Fibroblast of skin of left quadriceps (primary cell): ENCODE data around the gene RGS9BP.
"Not testable (repeated sequence)": the region's sequence is repeated elsewhere in the genome, so short reads cannot be mapped to it uniquely, and the experiment has no call there.

ENCODE experiments used
- DNase-seq, 2 experiments: peaks; one replicate each; pipeline ENCODE4 v3.0.0-alpha.2; 2013; ENCODE audit warnings: low read depth in 2 of 2

The RGS9BP gene, protein sequence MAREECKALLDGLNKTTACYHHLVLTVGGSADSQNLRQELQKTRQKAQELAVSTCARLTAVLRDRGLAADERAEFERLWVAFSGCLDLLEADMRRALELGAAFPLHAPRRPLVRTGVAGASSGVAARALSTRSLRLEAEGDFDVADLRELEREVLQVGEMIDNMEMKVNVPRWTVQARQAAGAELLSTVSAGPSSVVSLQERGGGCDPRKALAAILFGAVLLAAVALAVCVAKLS

DNA sequence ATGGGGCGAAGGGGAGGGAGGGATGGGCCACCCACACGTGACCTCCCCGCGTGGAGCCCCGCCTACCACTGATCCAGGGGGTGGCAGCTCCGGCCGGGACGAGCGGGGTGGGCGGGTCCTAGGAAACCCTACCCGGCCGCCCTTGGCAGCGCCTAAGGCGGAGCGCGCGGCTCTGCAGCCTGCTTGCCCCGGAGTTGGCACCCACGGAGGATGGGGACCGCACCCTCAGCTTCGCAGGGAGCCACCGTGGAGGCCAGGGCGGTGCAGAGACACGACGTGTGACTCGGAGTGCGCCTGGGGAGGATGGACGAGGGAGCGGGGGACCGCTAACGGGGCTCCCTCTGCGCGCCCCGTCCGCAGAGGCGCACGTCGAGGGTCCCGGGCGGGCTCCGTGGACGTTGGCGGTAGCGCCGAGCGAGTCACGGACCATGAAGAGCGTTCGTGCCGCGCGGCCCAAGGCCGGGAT, at the start of gene RGS9BP:
Gene RGS9BP (plus strand): TSS at position 129 of the 466 bp plus-strand sequence. CDS start 416 bp downstream, outside the sequence.
- peak in 1 of 2 experiments; percentile 34 for DNase-seq

DNA sequence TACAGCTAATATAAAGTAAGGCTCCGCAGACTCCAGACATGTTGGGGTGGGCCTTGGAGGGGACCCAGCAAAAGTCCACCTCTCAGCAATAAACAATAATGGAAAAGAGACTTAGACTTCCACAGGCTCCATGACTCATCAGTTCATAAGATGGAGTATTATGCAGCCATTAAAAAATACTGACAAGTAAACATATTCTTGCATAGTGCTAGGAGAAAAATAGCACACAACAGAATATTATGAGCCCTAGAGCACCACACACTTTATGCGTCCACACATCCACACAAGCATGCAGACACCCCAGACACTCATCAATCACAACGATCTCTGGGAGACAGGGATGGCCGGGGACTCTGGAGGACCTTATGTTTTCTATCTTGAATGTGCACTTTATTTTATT, 48.7 kb upstream of the RGS9BP start:
- no peak for DNase-seq

DNA sequence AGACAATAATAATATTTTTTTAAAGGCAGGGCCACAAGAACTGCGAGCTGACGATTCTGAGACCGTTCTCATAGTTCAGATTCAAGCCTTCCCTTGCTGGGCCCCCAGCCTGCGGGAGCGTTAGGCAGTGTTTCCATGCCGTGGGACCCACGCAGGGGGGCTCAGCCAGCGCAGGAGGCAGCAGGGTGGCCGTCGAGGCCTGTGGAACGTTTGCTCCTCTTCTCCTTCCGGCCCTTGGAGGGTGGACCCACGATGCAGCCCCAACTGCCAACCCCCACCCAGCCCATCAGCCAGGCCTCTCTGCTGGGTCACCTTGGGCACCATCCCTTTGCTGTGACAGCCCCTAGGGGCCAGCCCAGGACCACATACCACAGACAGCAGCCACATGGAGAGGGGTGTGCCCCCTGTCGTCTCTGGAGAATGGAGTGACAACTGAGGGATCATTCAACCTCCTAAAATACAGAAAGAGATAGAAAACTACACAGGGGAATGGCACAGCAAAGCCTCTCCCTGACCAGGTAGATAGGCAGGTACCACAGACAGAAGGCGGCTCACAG, 47.9 kb upstream of the RGS9BP start:
- DNase-seq = no peak

DNA sequence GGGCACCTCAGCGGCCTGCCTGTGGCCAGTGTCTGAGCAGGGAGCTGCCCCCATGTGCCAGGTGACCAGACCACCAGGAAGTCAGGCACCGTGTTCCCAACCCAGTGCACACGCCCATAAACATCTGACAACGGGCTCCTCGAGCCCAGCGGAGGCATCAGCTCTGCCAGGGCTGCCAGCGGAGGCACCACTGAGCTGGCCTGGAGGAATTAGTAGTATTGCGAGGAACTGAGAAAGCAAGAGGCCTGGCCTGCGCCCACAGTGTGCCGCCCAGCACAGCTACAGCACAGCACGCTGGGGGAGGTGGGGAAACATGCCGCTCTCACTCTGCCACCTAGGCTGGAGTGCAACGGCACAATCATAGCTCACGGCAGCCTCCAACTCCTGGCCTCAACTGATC, 45.3 kb upstream of the RGS9BP start:
- no peak for DNase-seq

DNA sequence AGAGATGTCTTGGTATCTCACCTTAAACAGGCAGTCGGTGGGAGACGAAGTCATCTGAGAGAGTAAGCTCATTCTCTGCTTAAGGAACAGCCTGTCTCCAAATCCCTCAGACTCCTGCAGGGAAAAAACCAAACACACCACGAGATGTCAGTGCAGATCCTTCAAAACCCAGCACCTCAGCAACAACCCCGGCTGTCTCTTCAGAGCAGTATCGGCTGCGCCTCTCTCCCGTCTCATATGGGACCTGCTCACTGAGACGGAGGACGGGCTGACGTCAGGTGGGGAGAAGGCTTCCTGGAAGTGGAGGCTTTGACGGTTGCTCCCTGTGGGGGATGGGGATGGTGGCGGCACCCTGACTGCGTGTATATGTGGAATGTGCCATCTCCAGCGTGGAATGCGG, 44.3 kb upstream of the RGS9BP start:
- DNase-seq = no peak

DNA sequence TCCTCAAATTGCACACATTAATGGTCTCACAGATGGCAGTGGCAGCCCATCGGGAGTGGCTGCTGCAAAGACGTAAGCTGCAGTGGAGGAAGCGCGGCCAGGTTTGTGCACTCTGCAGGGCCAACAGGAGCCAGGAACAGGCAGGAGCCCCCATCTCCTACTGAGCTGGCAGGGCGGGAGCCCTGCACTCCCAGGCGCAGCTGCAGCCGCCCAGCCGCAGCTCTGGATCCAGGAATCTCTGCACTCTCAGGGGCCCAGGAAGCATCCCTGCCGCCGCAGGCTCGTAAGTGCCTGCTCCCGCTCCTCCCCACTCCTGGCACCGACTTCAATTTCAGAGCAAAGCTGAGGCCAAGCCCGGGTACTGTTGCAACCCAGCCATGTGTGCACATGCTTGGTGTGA, 38.2 kb upstream of the RGS9BP start:
- no peak for DNase-seq

DNA sequence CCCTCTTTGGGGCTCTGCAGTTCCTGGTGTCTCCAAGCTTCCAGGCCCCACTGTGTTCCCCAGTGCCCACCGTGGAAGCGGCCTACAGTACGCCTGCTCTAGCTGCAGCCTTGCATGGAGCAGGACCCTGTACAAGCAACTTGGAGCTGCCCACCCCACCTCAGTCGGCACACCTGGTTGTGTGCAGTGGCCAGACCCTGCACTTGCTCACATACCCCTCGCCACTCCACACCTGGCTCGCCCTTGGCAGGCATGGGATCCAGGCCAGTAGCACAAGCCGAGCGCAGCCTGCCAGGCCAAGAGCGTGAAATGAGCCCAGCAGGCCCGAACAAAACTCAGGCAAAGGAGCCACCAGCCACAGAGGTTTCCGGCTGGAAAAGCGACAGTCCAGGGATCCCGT, 37.0 kb upstream of the RGS9BP start:
- no peak for DNase-seq

DNA sequence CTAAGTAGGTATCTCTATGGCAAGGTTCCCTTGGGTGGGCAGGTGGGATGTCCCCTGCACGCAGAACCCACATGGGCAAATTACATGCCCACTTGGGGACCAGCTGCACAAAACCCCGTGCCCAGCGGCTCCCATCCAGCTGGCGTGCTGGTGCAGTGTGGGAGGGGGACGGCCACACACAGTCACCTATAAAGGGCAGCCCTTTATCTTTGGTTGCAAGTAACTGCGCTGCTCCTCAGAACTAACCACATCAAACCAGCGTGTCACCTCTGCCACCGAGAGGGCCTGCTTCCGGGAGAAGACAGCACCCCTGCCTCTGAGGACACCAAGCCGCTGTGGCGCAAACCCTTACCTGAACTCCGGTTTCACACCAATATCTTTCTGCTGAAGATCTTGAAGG, 32.9 kb upstream of the RGS9BP start:
- DNase-seq = no peak

DNA sequence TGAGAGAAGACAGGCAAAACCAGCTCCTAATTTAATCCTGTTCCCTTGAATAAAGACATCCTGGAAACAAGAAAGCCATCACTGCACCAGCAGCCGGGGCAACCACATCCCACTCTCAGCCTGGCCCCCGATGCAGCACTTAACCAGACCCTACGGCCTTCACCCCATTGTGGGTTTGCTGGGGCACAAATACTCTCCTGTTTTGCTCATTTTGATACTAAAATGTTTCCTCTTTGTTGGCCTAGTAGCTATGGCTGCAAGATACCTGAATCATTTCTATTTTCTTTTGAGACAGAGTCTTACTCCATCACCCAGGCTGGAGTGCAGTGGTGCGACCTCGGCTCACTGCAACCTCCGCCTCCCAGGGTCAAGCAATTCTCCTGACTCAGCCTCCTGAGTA, 29.1 kb upstream of the RGS9BP start:
- DNase-seq = no peak

DNA sequence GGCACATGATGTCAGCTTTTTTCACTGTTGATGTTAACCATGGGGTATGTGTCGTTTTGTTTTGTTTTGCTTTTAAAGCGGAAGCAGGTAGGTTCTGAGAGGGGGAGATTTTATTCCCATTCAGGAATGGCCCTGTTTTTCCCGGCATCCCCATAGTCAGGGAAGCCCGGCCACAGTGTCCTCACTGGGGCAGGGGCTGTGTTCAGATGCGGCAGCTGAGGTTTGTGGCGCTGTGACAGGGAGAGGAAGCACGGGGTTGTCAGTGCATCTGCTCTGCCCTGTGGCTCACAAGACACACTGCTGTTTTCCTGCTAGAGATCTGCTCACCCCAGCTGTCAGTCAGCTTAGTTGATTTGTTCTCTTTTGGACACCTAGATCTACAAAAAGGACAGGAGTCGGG, 28.3 kb upstream of the RGS9BP start:
- no peak for DNase-seq

DNA sequence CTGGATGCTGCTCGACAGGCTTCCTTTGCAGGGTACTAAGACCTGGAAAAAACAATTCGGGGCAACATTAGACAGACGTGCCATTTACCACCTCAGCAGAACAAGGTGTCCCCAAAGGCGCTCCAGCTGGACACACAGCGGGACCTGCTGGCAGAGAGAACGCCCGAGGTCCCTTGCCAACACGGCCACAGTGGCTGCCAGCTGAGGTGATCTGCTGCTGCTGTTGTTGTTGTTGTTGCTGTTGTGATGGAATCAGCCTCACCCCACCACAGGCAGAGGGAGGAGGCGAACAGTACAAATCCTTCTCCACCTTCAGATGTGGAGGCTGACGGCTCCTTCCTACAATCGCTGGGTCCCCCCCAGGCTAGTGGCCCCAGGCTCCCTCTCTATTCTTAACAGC, 25.9 kb upstream of the RGS9BP start:
- DNase-seq = no peak

DNA sequence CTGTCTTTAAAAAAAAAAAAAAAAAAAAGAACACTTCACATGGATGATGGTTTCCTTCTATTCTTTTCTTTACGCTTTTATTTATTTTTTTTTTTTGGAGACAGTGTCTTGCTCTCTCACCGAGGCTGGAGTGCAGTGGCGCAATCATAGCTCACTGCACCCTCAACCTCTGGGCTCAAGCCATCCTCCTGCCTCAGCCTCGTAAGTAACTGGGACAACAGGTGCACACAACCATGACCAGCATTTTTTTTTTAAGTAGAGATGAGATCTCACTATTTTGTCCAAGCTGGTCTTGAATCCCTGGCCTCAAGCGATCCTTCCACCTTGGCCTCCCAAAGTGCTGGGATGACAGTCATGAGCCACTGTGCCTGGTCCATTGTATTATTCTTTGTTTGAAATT, 25.0 kb upstream of the RGS9BP start:
- no peak for DNase-seq

DNA sequence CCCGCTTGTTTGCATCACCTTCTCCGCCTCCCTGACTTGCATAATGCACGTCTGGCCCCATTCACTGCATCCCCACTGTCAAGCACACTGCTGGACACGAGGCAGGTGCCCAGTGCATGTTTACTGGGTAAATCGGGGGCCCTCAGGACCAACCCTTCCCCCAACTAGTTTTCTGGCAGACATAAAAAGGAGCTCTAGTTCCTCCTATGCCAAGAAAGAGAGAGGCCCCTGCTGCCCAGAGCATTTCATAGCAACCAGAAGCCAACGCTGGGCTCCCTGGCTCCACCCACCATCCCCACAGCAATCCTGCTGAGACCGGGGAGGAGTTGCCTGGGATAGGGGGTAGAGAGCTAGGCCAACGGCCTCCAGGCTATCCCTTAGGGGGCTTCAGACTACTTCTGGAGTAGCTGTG, 23.9 kb upstream of the RGS9BP start:
- DNase-seq = no peak

DNA sequence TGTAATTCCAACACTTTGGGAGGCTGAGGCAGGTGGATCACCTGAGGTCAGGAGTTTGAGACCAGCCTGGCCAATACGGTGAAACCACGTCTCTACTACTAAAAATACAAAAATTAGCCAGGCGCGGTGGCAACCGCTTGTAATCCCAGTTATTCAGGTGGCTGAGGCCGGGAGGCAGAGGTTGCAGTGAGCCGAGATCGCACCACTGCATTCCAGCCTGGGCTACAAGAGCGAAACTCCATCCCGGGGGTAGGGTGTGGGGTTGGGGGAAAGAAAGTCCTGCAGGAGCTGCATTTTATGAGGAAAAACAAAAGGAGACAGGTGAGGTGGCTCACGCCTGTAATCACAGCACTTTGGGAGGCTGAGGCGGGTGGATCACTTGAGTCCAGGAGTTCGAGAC, 23.3 kb upstream of the RGS9BP start:
- not testable (repeated sequence) for DNase-seq

DNA sequence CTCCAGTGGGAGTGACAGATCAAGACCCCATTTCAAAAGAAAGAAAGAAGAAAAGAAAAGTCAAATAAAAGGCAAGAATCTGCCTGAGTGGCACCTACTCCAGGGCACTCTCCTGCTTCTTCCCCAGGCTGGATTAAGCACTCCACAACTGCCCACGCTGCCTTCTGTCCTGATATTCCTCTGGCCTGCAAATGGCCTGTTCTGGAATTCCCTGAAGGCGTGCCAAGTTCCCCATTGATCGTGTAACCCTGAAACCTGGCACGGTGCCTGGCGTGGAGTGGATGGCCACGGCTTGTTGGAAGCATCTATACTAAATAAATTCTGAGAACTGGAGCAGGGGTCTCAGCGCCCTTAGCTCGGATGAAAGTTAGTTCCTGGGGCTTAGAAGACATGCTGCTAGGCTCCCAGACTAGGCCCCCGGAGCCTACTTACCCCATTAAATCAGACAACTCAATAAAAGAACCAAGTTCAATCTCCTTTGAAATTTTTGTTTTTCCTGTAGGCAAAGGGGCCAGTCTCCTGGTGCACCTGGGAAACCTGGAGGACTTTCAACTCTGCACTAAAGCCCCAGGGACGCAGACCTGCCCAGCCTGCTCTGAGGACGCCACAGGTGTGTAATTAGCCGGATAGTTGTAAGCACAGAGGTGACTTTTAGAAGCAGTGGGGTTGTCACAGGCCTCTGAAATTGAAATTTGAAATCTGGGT, 22.6 kb upstream of the RGS9BP start:
- peak in 1 of 2 experiments; percentile 2 for DNase-seq

DNA sequence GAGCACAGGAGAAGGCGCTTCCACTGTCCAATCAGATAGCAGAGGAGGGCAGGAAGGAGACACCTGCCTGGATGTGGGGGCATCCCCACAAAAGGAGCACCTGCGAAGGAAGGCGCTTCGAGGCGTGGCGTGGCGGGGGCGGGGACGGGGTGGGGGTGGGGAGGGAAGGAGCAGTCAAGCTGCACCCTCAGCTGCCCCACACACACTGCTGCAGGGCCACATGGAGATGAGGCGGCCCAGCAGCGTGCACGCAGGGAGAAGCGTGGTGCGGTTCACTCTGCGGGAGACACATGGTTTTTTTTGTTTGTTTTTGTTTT, 22.1 kb upstream of the RGS9BP start:
- DNase-seq = no peak

DNA sequence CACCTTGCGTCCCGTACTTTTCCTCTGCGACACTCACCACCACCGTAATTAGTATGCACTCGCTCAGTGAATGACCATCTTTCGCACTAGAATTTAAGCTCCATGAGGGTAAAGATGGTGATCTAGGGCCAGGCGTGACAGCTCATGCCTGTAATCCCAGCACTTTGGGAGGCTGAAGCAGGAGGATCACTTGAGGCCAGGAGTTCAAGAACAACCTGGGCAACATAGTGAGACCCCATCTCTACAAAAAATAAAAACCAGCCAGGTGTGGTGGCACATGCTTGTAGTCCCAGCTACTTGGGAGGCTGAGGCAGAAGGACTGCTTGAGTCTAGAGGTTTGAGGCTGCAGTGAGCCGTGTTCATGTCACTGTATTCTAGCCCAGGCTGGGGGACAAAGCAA, 19.3 kb upstream of the RGS9BP start:
- DNase-seq = not testable (repeated sequence)

DNA sequence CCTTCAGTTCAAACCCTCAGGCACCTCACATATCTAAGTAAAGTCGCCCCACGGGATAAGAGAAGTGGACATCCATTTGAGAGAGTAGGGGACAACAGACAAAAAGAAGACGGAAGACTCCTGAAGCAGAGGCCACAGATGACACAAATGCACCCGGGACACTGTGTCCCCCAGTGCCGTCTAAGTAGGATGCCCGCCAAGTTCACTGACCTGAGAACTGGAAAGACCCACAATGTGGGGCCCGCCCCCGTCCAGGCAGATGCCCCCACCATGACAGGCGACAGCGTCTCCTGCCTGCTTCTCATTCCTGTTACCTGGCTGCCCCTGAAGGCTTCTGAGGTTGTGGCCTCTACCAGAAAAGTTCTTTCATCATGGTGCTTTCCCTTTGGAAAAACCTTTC, 17.6 kb upstream of the RGS9BP start:
- no peak for DNase-seq

DNA sequence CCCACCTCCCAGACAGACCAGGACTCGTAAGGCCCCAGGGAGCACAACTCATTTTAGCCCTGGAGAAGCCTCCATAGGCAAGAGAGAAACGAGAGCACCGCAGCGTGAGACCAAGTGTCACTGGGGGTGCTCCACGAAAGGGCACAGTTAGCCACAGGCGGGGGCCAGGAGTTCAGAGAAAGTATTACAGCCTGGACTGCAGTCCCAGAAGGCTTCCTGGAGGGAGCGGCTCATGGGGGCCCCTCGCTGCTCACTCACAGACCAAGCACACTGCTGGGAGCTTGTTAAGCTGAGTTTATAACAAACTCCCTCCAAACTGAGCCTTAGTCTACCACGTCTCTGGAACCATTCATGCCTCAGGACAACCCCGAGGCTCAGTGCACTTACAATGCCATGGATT, 17.1 kb upstream of the RGS9BP start:
- no peak for DNase-seq

DNA sequence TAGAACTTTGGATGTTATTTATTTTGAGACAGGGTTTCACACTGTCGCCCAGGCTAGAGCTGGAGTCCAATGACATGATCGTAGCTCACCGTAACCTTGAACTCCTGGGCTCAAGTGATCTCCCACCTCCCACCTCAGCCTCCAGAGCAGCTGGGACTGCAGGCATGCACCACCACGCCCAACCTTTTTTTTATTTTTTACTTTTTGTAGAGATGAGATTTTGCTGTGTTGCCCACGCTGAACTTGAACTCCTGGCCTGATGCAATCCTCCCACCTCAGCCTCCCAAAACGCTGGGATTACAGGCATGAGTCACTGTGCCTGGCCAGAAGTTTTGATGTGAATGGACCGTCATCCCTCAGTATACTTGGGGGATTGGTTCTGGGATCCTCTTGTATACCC, 14.3 kb upstream of the RGS9BP start:
- no peak for DNase-seq

DNA sequence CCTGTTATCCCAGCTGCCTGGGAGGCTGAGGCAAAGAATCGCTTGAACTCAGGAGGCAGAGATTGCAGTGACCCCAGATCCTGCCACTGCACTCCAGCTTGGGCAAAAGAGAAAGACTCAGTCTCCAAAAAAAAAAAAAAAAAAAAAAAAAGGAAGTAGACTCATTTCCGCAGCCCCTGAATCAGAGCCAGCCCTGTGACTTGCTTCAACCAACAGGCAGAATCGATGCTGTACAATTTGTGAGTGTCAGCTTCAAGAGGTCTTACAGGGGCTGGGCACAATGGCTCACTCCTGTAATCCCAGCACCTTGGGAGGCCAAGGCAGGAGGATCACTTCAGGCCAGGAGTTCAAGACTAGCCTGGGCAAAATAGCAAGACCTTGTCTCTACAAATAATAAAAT, 13.5 kb upstream of the RGS9BP start:
- DNase-seq = no peak

DNA sequence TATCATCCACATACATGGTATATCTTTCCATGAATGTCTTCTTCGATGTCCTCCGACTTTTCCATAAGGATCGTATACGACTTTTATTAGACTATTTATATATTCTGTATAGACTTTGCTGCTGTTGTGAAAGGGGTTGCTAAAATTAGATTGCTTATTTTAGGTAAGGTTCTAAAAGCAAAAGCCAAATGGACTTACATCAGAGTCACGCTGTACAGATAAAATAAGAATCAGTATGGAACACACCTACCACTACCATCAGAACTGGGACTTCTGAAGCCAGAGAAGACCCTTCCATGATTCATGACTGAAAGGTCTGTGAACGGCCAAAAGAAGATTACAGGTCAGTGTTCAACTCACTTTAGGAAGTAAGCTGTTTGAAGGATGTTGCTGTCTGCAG, 9.6 kb upstream of the RGS9BP start:
- DNase-seq = no peak

DNA sequence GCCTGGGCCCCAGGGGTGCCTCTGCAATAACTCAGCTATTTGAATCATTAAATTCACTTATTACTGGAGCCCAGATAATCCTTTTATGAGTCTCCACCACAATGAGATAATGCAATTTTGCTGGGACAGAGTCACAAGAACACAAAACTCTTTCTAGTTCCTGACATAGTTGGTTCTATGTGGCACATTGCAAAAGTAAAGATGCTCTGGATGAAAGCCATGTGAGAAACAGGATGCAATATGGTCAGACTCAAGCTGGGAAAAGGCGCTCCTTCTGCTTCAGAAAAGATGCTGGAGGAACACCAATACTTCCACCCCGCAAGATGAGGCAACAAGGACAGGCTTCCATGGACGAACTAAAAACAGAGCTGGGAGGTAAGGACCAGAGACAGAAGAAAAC, 6.3 kb upstream of the RGS9BP start:
- DNase-seq = no peak
